Inflammatory macrophage treated with lipopolysaccharide for 4 hours (primary cell): ENCODE measurements around the gene CWF19L2.
"Not testable (repeated sequence)": the region's sequence is repeated elsewhere in the genome, so short reads cannot be mapped to it uniquely, and the experiment has no call there.

Source experiments
- DNase-seq: peaks from one replicate; pipeline ENCODE4 v3.0.0-alpha.2; 2020

The CWF19L2 gene

GRCh38 chr11:107430525-107430924, 27.1 kb downstream of the CWF19L2 start:
- DNase-seq: peak; percentile 1

- no peak for DNase-seq
Observed at GRCh38 chr11:107427569-107428180, 29.9 kb downstream of the CWF19L2 start.

- DNase-seq: no peak
Observed at GRCh38 chr11:107413352-107413751, 44.3 kb downstream of the CWF19L2 start.

GRCh38 chr11:107408762-107409211, 48.8 kb downstream of the CWF19L2 start:
- DNase-seq: no peak

- DNase-seq: no peak
Observed at GRCh38 chr11:107405260-107405659, 52.4 kb downstream of the CWF19L2 start.

- not testable (repeated sequence) for DNase-seq
Observed at GRCh38 chr11:107401131-107401530, 56.5 kb downstream of the CWF19L2 start.

- DNase-seq: no peak
Observed at GRCh38 chr11:107397357-107397756, 60.3 kb downstream of the CWF19L2 start.

- DNase-seq: no peak
Observed at GRCh38 chr11:107392611-107393010, 65.0 kb downstream of the CWF19L2 start.

- not testable (repeated sequence) for DNase-seq
Observed at GRCh38 chr11:107390701-107391100, 66.9 kb downstream of the CWF19L2 start.

- no peak for DNase-seq
Observed at GRCh38 chr11:107387666-107388065, 70.0 kb downstream of the CWF19L2 start.

- no peak for DNase-seq
Observed at GRCh38 chr11:107385361-107385981, 72.2 kb downstream of the CWF19L2 start.

- no peak for DNase-seq
Observed at GRCh38 chr11:107384144-107384852, 73.3 kb downstream of the CWF19L2 start.

- no peak for DNase-seq
Observed at GRCh38 chr11:107372439-107372838, 85.2 kb downstream of the CWF19L2 start.

- DNase-seq: peak; percentile 50
Observed at GRCh38 chr11:107370390-107370789, 87.2 kb downstream of the CWF19L2 start.

- no peak for DNase-seq
Observed at GRCh38 chr11:107359701-107360100, 97.9 kb downstream of the CWF19L2 start.

GRCh38 chr11:107357877-107358276, 99.7 kb downstream of the CWF19L2 start:
- no peak for DNase-seq

- no peak for DNase-seq
Observed at GRCh38 chr11:107354780-107355179, 102.8 kb downstream of the CWF19L2 start.

- DNase-seq: no peak
Observed at GRCh38 chr11:107337917-107338316, 119.7 kb downstream of the CWF19L2 start.

GRCh38 chr11:107331728-107332127, 125.9 kb downstream of the CWF19L2 start:
- DNase-seq: no peak

GRCh38 chr11:107329164-107329563, 128.5 kb downstream of the CWF19L2 start:
- DNase-seq: no peak

GRCh38 chr11:107316426-107316825, 141.2 kb downstream of the CWF19L2 start:
- no peak for DNase-seq

GRCh38 chr11:107307991-107308390, 149.6 kb downstream of the CWF19L2 start:
- no peak for DNase-seq

- no peak for DNase-seq
Observed at GRCh38 chr11:107301878-107302277, 155.7 kb downstream of the CWF19L2 start.
